HEK293 (cell line): Measurements from ENCODE around the gene POLDIP2.

Source experiments
- CTCF ChIA-PET: fragments of 350-600 bp; formaldehyde crosslinking; extraction: SDS; loops from one replicate; lab custom pipeline; 2021; ENCODE audit warnings: antibody characterized with exemption; lab: Yijun Ruan, JAX
- POLR2A ChIA-PET: fragments of 300-600 bp; formaldehyde crosslinking; extraction: SDS; loops from one replicate; lab custom pipeline; 2020; ENCODE audit warnings: antibody characterized with exemption, inconsistent platforms; lab: Yijun Ruan, JAX
- H3K27ac ChIP-seq: fragments of 200-500 bp; sonication (Bioruptor generic); 2 replicates; pipeline ENCODE4 v1.5.1; 2014; ENCODE audit warnings: low read depth, low read length, control low read depth, inconsistent platforms; ENCODE audit errors: extremely low read depth
- H3K36me3 ChIP-seq, 2 experiments: fragments of 200-500 bp in 1 of 2; sonication (Bioruptor generic) in 1 of 2; 1 replicate in 1 of 2; 2 replicates in 1 of 2; pipeline ENCODE4 v1.5.1; 2014 to 2017; ENCODE audit warnings: inconsistent platforms in 2 of 2, low read length in 2 of 2; ENCODE audit not compliant: control insufficient read depth in 2 of 2, insufficient read depth in 1 of 2
- H3K4me1 ChIP-seq: fragments of 200-500 bp; sonication (Bioruptor generic); 2 replicates; pipeline ENCODE4 v1.5.1; 2014; ENCODE audit warnings: mild to moderate bottlenecking, low read length, inconsistent platforms; ENCODE audit not compliant: control insufficient read depth, insufficient read depth
- H3K4me3 ChIP-seq: 2 replicates; pipeline ENCODE4 v1.5.1; 2011; ENCODE audit warnings: low read depth, mild to moderate bottlenecking, control low read depth, low read length, moderate library complexity
- H3K9me3 ChIP-seq: fragments of 200-500 bp; sonication (Bioruptor generic); 2 replicates; pipeline ENCODE4 v1.5.1; 2014; ENCODE audit warnings: low read depth, low read length, inconsistent platforms; ENCODE audit not compliant: control insufficient read depth, insufficient read depth
- BCL11A ChIP-seq: fragments of 450-650 bp; formaldehyde crosslinking; IDR thresholded peaks from 2 replicates; pipeline ENCODE4 v1.5.1; 2016; ENCODE audit warnings: low read depth, missing biosample characterization, missing genetic modification characterization
- GLI2 ChIP-seq: fragments of 450-650 bp; formaldehyde crosslinking; IDR thresholded peaks from 2 replicates; pipeline ENCODE4; 2017; ENCODE audit warnings: missing biosample characterization, missing genetic modification characterization, low read depth, borderline replicate concordance
- HOXC10 ChIP-seq: sonication (generic); formaldehyde crosslinking; IDR thresholded peaks from 2 replicates; pipeline ENCODE4 v1.8.1; 2023; ENCODE audit warnings: mild to moderate bottlenecking, missing genetic modification reagents
- KLF10 ChIP-seq: fragments of 450-650 bp; IDR thresholded peaks from 2 replicates; pipeline ENCODE4 v1.5.1; 2018; ENCODE audit warnings: missing biosample characterization, mild to moderate bottlenecking, missing genetic modification characterization
- KLF8 ChIP-seq: fragments of 450-650 bp; formaldehyde crosslinking; IDR thresholded peaks from 2 replicates; pipeline ENCODE4 v1.5.1; 2016; ENCODE audit warnings: missing biosample characterization, missing genetic modification characterization
- SALL2 ChIP-seq: fragments of 450-650 bp; formaldehyde crosslinking; IDR thresholded peaks from 2 replicates; pipeline ENCODE4 v1.5.0; 2017; ENCODE audit warnings: missing biosample characterization, mild to moderate bottlenecking, missing genetic modification characterization, borderline replicate concordance
- SCRT2 ChIP-seq: fragments of 450-650 bp; formaldehyde crosslinking; IDR thresholded peaks from 2 replicates; pipeline ENCODE4 v1.5.1; 2016; ENCODE audit warnings: missing biosample characterization, missing genetic modification characterization
- TCF7L2 ChIP-seq: IDR thresholded peaks from 2 replicates; pipeline ENCODE4 v1.6.1; 2011; ENCODE audit warnings: low read depth, mild to moderate bottlenecking, inconsistent platforms, low read length, moderate library complexity, borderline replicate concordance
- ZBTB1 ChIP-seq: fragments of 450-650 bp; formaldehyde crosslinking; IDR thresholded peaks from 2 replicates; pipeline ENCODE4 v1.5.1; 2016; ENCODE audit warnings: missing biosample characterization, missing genetic modification characterization
- ZNF248 ChIP-seq: fragments of 450-650 bp; formaldehyde crosslinking; IDR thresholded peaks from 2 replicates; pipeline ENCODE4 v1.5.1; 2017; ENCODE audit warnings: missing biosample characterization, missing genetic modification characterization
- ZNF302 ChIP-seq: fragments of 450-650 bp; formaldehyde crosslinking; IDR thresholded peaks from 2 replicates; pipeline ENCODE4 v1.5.1; 2016; ENCODE audit warnings: missing biosample characterization, missing genetic modification characterization, low read depth
- ZNF48 ChIP-seq: fragments of 450-650 bp; formaldehyde crosslinking; IDR thresholded peaks from 2 replicates; pipeline ENCODE4 v1.5.1; 2016; ENCODE audit warnings: missing biosample characterization, missing genetic modification characterization
- ZNF501 ChIP-seq: fragments of 450-650 bp; formaldehyde crosslinking; IDR thresholded peaks from 2 replicates; pipeline ENCODE4 v1.5.1; 2016; ENCODE audit warnings: missing biosample characterization, missing genetic modification characterization
- ZNF529 ChIP-seq: fragments of 450-650 bp; formaldehyde crosslinking; IDR thresholded peaks from 2 replicates; pipeline ENCODE4 v1.5.1; 2017; ENCODE audit warnings: missing genetic modification characterization, missing biosample characterization; ENCODE audit not compliant: insufficient replicate concordance
- ZNF549 ChIP-seq: fragments of 450-650 bp; IDR thresholded peaks from 2 replicates; pipeline ENCODE4 v1.5.1; 2018; ENCODE audit warnings: missing biosample characterization, missing genetic modification characterization, mild to moderate bottlenecking, inconsistent platforms, moderate library complexity
- ZNF558 ChIP-seq: fragments of 450-650 bp; formaldehyde crosslinking; IDR thresholded peaks from 2 replicates; pipeline ENCODE4 v1.5.1; 2016; ENCODE audit warnings: missing biosample characterization, missing genetic modification characterization
- TF ChIP-seq, protein P1 (sequence below): fragments of 450-650 bp; formaldehyde crosslinking; IDR thresholded peaks from 2 replicates; pipeline ENCODE4 v1.5.1; 2016; ENCODE audit warnings: missing biosample characterization, missing genetic modification characterization
- TF ChIP-seq, protein P2 (sequence below): fragments of 450-650 bp; formaldehyde crosslinking; IDR thresholded peaks from 2 replicates; pipeline ENCODE4 v1.5.1; 2016; ENCODE audit warnings: missing biosample characterization, missing genetic modification characterization
- TF ChIP-seq, protein P3 (sequence below): fragments of 450-650 bp; formaldehyde crosslinking; IDR thresholded peaks from 2 replicates; pipeline ENCODE4 v1.5.1; 2017; ENCODE audit warnings: missing biosample characterization, missing genetic modification characterization

The POLDIP2 gene

DNA sequence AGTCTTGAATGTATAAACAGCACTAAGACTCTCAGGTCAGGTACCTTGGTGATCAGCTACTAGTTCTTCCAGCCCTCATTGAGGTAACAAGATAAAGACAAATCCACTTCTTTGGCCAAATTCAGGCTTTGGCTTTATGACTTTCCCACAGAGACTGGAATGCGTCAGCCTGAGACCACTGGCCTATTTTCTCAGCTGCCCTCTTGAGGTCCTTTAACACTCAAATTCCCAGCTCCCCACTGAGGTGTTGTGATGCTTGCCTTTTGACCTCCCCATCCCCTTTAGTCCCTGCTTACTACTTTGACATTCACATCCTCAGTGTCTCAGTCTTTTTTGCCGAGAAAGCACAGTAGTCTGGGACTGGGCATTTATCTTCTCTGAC, 11.1 kb downstream of the POLDIP2 start:
- Histone ChIP-seq H3K4me1 (no peaks in the 10 kb centered on the region), H3K4me3 (no peak overlapping the region)
- POLR2A ChIA-PET, result interaction anchor here (0.6 to 5.9 kb wide), 4 partner anchors 8 to 15 kb away, joined by 3 to 53 read pairs (median 17); partner anchors contain the start of genes IFT20, POLDIP2 and TNFAIP1
- TF ChIP-seq KLF10, result no peak
- TF ChIP-seq, protein P1, sequence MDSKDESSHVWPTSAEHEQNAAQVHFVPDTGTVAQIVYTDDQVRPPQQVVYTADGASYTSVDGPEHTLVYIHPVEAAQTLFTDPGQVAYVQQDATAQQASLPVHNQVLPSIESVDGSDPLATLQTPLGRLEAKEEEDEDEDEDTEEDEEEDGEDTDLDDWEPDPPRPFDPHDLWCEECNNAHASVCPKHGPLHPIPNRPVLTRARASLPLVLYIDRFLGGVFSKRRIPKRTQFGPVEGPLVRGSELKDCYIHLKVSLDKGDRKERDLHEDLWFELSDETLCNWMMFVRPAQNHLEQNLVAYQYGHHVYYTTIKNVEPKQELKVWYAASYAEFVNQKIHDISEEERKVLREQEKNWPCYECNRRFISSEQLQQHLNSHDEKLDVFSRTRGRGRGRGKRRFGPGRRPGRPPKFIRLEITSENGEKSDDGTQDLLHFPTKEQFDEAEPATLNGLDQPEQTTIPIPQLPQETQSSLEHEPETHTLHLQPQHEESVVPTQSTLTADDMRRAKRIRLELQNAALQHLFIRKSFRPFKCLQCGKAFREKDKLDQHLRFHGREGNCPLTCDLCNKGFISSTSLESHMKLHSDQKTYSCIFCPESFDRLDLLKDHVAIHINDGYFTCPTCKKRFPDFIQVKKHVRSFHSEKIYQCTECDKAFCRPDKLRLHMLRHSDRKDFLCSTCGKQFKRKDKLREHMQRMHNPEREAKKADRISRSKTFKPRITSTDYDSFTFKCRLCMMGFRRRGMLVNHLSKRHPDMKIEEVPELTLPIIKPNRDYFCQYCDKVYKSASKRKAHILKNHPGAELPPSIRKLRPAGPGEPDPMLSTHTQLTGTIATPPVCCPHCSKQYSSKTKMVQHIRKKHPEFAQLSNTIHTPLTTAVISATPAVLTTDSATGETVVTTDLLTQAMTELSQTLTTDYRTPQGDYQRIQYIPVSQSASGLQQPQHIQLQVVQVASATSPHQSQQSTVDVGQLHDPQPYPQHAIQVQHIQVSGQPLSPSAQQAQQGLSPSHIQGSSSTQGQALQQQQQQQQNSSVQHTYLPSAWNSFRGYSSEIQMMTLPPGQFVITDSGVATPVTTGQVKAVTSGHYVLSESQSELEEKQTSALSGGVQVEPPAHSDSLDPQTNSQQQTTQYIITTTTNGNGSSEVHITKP (tag by site-specific recombination), result no peak
- TF ChIP-seq BCL11A (tag by site-specific recombination), result no peak
- no peak for TF ChIP-seq ZNF529 (tag by site-specific recombination)
- no peak for TF ChIP-seq GLI2 (tag by site-specific recombination)
- no peak for TF ChIP-seq ZBTB1 (tag by site-specific recombination)
- TF ChIP-seq, protein P2, sequence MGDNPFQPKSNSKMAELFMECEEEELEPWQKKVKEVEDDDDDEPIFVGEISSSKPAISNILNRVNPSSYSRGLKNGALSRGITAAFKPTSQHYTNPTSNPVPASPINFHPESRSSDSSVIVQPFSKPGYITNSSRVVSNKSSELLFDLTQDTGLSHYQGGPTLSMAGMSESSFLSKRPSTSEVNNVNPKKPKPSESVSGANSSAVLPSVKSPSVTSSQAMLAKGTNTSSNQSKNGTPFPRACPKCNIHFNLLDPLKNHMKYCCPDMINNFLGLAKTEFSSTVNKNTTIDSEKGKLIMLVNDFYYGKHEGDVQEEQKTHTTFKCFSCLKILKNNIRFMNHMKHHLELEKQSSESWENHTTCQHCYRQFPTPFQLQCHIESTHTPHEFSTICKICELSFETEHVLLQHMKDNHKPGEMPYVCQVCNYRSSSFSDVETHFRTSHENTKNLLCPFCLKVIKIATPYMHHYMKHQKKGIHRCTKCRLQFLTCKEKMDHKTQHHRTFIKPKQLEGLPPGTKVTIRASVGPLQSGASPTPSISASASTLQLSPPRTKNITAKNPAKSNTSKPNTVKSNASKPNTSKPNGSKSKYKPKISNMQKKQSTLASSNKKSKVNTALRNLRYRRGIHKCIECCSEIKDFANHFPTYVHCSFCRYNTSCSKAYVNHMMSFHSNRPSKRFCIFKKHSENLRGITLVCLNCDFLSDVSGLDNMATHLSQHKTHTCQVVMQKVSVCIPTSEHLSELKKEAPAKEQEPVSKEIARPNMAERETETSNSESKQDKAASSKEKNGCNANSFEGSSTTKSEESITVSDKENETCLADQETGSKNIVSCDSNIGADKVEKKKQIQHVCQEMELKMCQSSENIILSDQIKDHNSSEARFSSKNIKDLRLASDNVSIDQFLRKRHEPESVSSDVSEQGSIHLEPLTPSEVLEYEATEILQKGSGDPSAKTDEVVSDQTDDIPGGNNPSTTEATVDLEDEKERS (tag by site-specific recombination), result no peak
- TF ChIP-seq KLF8 (tag by site-specific recombination), result no peak
- no peak for TF ChIP-seq ZNF558
- no peak for TF ChIP-seq ZNF549
- TF ChIP-seq ZNF302 (tag by site-specific recombination), result no peak
- TF ChIP-seq, all 188 proteins: peak for 0
- Histone ChIP-seq H3K9me3 (no peaks in the 10 kb centered on the region), H3K27ac (0 out of 2 replicates have a peak overlapping the region, but pooled peaks have one; percentile 22), H3K36me3 (peaks cover 47 to 100% of the 10 kb centered on the region in 2 experiments)
- CTCF ChIA-PET, result interaction anchor here (0.6 to 1.8 kb wide), 6 partner anchors 10 to 116 kb away, joined by 3 to 7 read pairs (median 5); partner anchors contain the start of genes IFT20, POLDIP2, TNFAIP1 and VTN

DNA sequence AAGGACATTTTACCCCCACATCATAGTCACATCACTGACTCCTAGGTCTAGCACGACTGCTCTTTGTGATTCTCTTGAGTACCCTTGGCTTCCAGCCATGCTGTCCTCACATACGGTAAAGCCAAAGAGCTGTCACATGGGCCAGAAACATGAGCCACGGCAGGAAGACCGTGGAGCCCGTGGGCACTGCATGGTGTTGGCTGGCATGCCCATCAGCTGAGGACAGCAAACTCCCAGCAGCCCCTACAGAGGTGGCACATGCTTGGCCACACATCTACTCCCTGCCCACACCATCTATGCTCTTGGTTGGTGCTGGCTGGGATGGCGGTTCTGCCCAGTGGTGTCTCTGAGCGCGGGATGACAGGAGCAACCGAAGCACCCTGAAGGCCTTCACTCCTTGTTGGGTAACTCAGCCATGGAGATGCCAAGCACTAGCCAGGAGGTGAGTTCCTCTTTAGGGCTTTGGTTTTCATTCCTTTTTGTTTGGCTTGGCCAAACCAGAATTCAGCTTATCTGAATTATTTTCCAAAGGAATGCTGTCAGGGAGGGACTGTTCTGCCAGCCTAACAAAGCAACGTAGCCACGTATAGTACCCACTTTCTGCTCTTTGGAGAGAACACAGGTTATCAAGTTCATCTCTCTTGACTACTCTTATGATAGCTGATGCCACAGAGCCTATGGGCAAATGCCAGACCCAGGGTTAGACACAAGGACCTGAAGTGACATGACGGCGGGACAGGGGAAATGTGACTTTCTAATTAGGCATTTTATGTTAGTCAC, 11.7 kb downstream of the POLDIP2 start:
- H3K36me3 ChIP-seq, result peaks cover 41 to 100% of the 10 kb centered on the region in 2 experiments
- H3K4me3 ChIP-seq, result no peak overlapping the region
- no peaks in the 10 kb centered on the region for H3K4me1 ChIP-seq
- no peak for TF ChIP-seq SALL2
- no peak for TF ChIP-seq HOXC10
- TF ChIP-seq SCRT2 (tag by site-specific recombination), result no peak
- TF ChIP-seq ZNF501, result no peak
- TF ChIP-seq TCF7L2, result no peak
- TF ChIP-seq ZNF48 (tag by site-specific recombination), result no peak
- TF ChIP-seq ZNF302 (tag by site-specific recombination), result no peak
- TF ChIP-seq, protein P3, sequence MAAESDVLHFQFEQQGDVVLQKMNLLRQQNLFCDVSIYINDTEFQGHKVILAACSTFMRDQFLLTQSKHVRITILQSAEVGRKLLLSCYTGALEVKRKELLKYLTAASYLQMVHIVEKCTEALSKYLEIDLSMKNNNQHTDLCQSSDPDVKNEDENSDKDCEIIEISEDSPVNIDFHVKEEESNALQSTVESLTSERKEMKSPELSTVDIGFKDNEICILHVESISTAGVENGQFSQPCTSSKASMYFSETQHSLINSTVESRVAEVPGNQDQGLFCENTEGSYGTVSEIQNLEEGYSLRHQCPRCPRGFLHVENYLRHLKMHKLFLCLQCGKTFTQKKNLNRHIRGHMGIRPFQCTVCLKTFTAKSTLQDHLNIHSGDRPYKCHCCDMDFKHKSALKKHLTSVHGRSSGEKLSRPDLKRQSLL (tag by site-specific recombination), result no peak
- TF ChIP-seq ZNF248, result no peak
- no peaks in the 10 kb centered on the region for H3K9me3 ChIP-seq
- H3K27ac ChIP-seq, result no peak overlapping the region
- CTCF ChIA-PET, result interaction anchor here (0.5 to 1.8 kb wide), 8 partner anchors 10 to 115 kb away, joined by 3 to 7 read pairs (median 4); partner anchors contain the start of genes IFT20, POLDIP2, TNFAIP1 and VTN
- POLR2A ChIA-PET, result interaction anchor here (0.6 to 5.9 kb wide), 4 partner anchors 8 to 15 kb away, joined by 3 to 53 read pairs (median 17); partner anchors contain the start of genes IFT20, POLDIP2 and TNFAIP1
